Measurements from ENCODE around the gene CAMTA1. TPM values are rescaled to one million over a fixed set of nuclear protein-coding genes. Genes with fewer than 3 reads are reported as not detected.

The CAMTA1 gene
- polyA plus RNA-seq, 3 donors from 2014 or later, result 52.7 to 89.0 (median 71.0) TPM

DNA sequence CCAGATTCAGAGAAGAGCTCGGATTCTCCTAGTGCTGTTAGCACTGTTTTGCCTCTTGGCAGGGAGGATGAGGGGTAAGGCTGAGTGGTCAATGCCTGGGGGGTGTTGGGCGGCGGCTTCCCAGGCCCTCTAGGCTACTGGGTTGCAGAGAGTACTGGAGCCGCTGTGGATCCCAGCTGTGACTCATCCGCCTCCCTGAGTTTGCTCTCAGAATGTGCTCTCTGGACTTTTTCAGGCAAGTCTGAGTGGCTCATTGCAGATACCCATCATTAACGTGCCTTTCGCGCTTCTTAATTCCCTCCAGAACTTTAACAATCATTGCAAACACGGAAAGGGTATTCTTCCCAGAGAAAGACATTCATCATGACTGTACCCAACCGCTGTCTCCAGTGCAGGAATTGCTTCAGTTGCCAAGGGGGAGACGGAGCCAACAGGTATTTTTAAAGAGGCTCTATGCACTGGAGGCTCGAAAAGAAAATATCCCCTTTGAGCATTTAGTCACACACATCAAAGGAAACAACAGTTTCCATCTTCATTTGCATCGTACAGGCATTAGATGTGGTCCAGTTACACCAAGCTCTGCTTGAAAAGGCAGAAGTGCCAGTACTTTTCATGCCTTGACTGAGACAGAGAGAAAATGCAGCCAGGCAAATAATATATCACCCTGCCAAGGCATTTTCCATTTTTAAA, 14.4 kb upstream of the CAMTA1 start:
- Mint-ChIP-seq H3K4me1 (no peaks in the 10 kb centered on the region), H3K9me3 (no peaks in the 10 kb centered on the region), H3K36me3 (no peaks in the 10 kb centered on the region), H3K27me3 (ENCODE audit: low read depth in 3 of 3) (peaks cover 2 to 11% (median 3%) of the 10 kb centered on the region in 3 donors), H3K27ac (no peak overlapping the region), H3K4me3 (no peak overlapping the region)
- DNase-seq, result no peak

DNA sequence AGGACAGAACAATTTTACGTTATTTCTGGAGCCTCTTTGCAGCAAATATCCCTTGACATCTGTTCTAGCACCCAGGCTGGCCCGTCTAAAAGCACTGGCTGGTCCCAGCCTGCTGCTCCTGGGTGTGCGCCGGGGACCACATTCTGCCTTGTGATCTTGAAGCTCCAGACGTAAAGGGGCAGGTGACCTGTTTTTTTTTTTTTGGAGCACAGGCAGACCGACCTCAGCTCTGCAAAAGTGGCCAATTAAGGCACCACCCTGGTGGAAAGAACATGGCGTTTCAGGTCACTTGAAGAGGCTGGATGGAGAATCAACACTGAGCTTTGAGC, 13.8 kb upstream of the CAMTA1 start:
- no peak overlapping the region for H3K4me3 Mint-ChIP-seq
- peaks cover 2 to 15% (median 3%) of the 10 kb centered on the region in 3 donors for H3K27me3 Mint-ChIP-seq (ENCODE audit: low read depth in 3 of 3)
- no peaks in the 10 kb centered on the region for H3K4me1 Mint-ChIP-seq
- H3K27ac Mint-ChIP-seq, result no peak overlapping the region
- H3K9me3 Mint-ChIP-seq, result no peaks in the 10 kb centered on the region
- DNase-seq, result no peak
- H3K36me3 Mint-ChIP-seq, result no peaks in the 10 kb centered on the region

DNA sequence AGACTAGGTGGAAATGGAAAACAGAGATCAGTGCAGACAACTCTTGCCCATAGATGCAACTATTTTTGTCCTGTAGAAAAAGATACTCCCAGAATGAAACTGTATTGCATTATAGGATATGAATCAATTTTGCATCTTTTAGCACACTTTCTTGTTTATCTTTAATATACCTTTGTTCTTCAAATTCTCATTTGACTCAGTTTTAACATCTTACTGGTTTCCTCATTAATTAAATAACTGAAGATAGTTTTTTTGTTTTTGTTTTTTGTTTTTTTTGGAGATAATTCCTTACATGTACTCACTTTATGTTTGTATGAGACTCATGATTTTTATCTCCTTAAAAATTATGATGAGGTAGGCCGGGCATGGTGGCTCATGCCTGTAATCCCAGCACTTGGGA, 10.9 kb upstream of the CAMTA1 start:
- Mint-ChIP-seq H3K4me1 (no peaks in the 10 kb centered on the region), H3K9me3 (no peaks in the 10 kb centered on the region), H3K27me3 (ENCODE audit: low read depth in 3 of 3) (peaks cover 0 to 10% (median 6%) of the 10 kb centered on the region in 3 donors), H3K4me3 (no peak overlapping the region), H3K27ac (no peak overlapping the region), H3K36me3 (no peaks in the 10 kb centered on the region)
- no peak for DNase-seq

DNA sequence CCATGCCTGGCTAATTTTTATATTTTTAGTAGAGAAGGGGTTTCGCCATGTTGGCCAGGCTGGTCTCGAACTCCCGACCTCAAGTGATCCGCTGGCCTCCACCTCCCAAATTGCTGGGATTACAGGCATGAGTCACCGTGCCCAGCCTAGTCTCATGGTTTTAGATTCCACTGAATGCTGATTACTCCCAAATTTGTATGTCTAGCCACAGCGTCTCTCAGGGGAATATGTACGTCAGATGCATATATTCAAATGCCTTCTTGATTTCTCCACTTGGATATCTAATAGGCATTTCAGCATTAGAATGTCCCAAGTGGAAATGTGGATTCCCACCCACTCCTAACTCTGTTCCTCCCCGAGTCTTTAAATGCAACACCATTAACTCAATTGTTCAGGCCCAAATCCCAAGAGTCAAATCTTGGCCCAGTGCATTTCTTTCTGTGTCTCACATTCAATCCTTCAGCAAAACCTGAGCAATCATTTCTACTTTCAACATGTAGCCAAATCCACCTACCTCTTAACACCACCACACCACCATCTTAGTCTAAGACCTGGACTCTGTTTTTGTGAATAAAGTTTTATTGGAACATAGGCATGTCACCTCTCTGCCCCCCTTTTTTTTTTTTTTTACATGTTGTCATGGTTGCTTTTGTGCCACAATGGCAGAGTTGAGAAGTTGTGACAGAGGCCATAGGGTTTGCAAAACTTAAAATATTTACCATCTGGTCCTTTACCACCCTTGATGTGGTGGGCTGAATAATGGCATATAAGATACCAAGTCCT, 9.8 kb upstream of the CAMTA1 start:
- H3K27ac Mint-ChIP-seq, result no peak overlapping the region
- DNase-seq, result no peak
- H3K4me1 Mint-ChIP-seq, result no peaks in the 10 kb centered on the region
- H3K36me3 Mint-ChIP-seq, result no peaks in the 10 kb centered on the region
- H3K9me3 Mint-ChIP-seq, result no peaks in the 10 kb centered on the region
- H3K4me3 Mint-ChIP-seq, result no peak overlapping the region
- peaks cover 0 to 9% (median 6%) of the 10 kb centered on the region in 3 donors for H3K27me3 Mint-ChIP-seq (ENCODE audit: low read depth in 3 of 3)

DNA sequence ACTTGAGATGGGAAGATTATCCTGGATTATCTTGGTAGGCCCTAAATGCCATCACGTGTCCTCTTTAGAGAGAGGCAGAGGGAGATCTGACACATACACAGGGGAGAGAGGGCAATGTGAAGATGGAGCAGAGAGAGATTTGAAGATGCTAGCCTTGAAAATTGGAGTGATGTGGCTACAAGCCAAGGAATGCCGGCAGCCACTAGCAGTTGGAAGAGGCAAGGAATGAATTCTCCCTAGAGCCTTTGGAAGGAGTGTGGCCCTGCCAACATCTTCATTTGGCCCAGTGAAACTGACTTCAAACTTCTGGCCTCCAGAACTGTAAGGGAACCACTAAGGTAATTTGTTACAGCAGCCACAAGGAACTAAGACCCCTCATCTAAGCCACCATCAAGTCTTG, 8.9 kb upstream of the CAMTA1 start:
- peaks cover 0 to 6% (median 6%) of the 10 kb centered on the region in 3 donors for H3K27me3 Mint-ChIP-seq (ENCODE audit: low read depth in 3 of 3)
- DNase-seq, result no peak
- H3K4me1 Mint-ChIP-seq, result no peaks in the 10 kb centered on the region
- H3K9me3 Mint-ChIP-seq, result no peaks in the 10 kb centered on the region
- H3K27ac Mint-ChIP-seq, result no peak overlapping the region
- H3K4me3 Mint-ChIP-seq, result no peak overlapping the region
- H3K36me3 Mint-ChIP-seq, result no peaks in the 10 kb centered on the region

DNA sequence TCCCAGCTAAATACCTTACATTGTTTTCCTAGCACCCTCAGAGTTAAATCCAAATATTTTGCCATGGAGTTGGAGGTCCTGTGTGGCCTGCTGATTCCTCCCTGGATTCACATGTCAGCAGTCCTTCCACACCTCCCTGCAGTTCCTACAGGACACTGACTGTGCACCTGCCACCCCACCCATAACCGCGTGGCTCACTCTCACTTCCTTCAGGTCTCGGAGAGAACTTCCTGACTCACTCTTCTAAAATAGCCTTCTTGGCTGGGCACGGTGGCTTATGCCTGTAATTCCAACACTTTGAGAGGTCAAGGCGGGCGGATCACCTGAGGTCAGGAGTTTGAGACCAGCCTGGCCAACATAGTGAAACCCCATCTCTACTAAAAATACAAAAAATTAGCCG, 8.4 kb upstream of the CAMTA1 start:
- Mint-ChIP-seq H3K36me3 (no peaks in the 10 kb centered on the region), H3K27ac (no peak overlapping the region), H3K4me1 (no peaks in the 10 kb centered on the region), H3K4me3 (no peak overlapping the region), H3K9me3 (no peaks in the 10 kb centered on the region), H3K27me3 (ENCODE audit: low read depth in 3 of 3) (peaks cover 0 to 6% (median 6%) of the 10 kb centered on the region in 3 donors)
- no peak for DNase-seq

DNA sequence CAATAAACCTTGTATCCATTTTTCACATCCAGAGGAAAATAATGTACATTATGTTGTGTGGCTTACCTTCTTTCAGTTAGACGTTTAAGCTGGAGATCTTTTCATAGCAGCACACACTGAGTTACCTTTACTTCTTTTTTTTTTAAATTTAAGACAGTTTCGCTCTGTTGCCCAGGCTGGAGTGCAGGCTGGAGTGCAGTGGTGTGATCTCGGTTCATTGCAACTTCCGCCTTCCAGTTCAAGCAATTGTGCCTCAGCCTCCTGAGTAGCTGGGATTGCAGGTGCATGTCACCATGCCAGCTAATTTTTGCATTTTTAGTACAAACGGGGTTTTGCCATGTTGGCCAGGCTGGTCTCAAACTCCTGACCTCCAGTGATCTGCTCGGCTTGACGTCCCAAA, 7.4 kb upstream of the CAMTA1 start:
- no peaks in the 10 kb centered on the region for H3K4me1 Mint-ChIP-seq
- no peak overlapping the region for H3K27ac Mint-ChIP-seq
- H3K27me3 Mint-ChIP-seq (ENCODE audit: low read depth in 3 of 3), result peaks cover 0 to 6% (median 6%) of the 10 kb centered on the region in 3 donors
- no peaks in the 10 kb centered on the region for H3K36me3 Mint-ChIP-seq
- DNase-seq, result no peak
- H3K4me3 Mint-ChIP-seq, result no peak overlapping the region
- H3K9me3 Mint-ChIP-seq, result no peaks in the 10 kb centered on the region

DNA sequence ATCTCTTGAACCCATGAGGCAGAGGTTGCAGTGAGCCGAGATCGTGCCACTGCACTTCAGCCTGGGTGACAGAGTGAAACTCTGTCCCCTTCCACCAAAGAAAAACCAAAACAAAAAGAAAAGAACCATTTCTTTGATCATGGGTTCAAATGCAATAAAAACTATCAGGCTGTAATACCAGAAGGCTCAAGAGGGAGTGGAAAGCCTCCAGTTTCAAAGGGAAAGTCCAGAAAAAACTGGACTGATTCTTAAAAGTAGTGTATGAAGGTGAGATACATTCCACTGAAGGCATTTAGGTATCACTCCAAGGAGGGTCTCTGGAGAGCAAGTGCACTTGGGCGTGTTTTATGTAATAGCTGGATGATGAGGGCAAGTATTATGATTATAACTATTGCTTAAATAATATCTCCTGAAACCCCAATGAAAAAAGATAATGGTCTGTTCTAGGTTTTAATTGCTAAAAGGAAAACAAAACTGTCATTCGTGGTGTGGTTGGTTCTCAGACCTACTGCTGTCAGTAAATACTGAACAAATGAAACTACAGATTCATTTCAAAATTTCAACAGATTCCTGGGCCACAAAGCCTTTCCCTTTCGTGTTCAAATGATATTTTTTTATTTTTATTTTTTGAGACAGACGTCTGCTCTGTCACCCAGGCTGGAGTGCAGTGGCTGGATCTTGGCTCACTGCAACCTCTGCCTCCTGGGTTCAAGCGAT, 6.0 kb upstream of the CAMTA1 start:
- Mint-ChIP-seq H3K27ac (peak overlapping the region in 1 of 6 donors; percentile 35), H3K9me3 (no peaks in the 10 kb centered on the region), H3K36me3 (no peaks in the 10 kb centered on the region), H3K4me3 (no peak overlapping the region), H3K4me1 (peaks cover 6 to 8% of the 10 kb centered on the region in 2 donors), H3K27me3 (ENCODE audit: low read depth in 3 of 3) (peaks cover 1 to 6% (median 6%) of the 10 kb centered on the region in 3 donors)
- no peak for DNase-seq

DNA sequence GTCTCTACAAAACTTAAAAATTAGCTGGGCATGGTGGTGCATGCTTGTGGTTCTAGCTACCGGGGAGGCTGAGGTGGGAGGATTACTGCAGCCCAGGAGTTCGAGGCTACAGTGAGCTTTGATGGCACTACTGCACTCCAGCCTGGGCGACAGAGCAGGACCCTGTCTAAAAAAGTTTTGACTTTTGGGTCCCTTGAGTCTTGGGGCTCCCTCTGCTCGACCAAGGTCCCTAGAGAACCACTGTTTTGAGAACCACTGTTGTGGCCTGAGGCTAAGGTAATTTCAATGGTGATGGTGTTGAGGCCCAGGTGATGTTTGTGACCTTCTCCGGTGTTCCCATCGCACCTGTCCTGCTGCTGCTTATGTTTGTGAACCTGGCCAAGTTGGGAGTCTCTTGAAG, 3.1 kb upstream of the CAMTA1 start:
- no peak overlapping the region for H3K4me3 Mint-ChIP-seq
- H3K4me1 Mint-ChIP-seq, result peaks cover 17 to 20% of the 10 kb centered on the region in 2 donors
- H3K9me3 Mint-ChIP-seq, result no peaks in the 10 kb centered on the region
- H3K27ac Mint-ChIP-seq, result peak overlapping the region in 1 of 6 donors; percentile 21
- DNase-seq, result no peak
- H3K36me3 Mint-ChIP-seq, result no peaks in the 10 kb centered on the region
- H3K27me3 Mint-ChIP-seq (ENCODE audit: low read depth in 3 of 3), result peaks cover 10 to 26% (median 11%) of the 10 kb centered on the region in 3 donors

DNA sequence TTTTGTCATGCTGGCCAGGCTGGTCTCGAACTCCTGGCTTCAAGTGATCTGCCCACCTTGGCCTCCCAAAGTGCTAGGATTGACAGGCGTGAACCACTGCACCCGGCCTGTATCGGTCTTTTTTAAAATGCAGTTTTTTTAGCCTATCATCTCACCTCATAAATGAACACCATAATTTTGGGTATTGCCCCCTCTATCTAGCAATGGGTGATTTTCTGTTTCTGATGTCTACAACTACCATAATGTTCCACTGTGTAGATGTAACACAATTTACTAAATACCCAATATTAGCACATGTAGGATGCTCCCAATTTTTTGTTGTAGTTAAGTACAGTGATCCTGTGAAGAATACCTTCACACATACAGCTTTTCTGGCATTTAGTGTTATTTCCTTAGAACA, 2.0 kb upstream of the CAMTA1 start:
- peaks cover 24 to 28% of the 10 kb centered on the region in 2 donors for H3K4me1 Mint-ChIP-seq
- H3K4me3 Mint-ChIP-seq, result peak overlapping the region; percentile 82 to 90 (median 89)
- no peaks in the 10 kb centered on the region for H3K36me3 Mint-ChIP-seq
- peaks cover 10 to 24% (median 11%) of the 10 kb centered on the region in 3 donors for H3K27me3 Mint-ChIP-seq (ENCODE audit: low read depth in 3 of 3)
- no peak for DNase-seq
- H3K27ac Mint-ChIP-seq, result peak overlapping the region; percentile 83 to 91 (median 87)
- no peaks in the 10 kb centered on the region for H3K9me3 Mint-ChIP-seq

DNA sequence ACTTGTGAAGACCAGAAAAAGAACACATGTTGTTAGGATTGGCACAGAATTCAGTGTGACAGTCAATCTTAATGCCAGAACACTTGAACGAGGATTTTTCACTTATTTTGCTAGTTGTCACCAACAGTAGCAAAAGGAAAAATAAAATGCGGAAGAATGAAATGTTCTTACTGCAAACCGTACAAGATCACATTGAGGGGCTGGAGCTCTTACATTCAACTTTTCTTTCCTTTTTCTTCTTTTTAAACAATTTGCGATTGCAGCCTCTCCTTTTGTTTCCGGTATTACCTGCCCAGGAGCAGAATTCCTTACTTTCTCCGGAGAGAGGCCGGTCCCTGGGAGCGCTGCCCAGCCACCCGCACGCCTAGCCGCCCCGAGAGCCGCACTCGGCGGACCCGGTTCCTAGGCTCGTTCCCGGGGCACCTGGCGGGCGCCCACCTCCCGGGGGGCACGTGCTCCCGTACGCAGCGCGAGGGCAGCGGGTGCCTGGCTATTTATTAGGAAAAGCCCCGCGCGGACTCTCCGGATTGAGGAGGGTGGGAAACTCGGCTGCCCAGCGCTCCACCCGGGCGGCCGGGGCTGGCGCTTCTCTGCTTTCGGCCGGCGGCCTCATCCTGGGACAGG, 1.2 kb upstream of the CAMTA1 start:
- Mint-ChIP-seq H3K36me3 (no peaks in the 10 kb centered on the region), H3K4me1 (peaks cover 29 to 37% of the 10 kb centered on the region in 2 donors), H3K9me3 (no peaks in the 10 kb centered on the region), H3K27me3 (ENCODE audit: low read depth in 3 of 3) (peaks cover 10 to 24% (median 11%) of the 10 kb centered on the region in 3 donors), H3K27ac (peak overlapping the region; percentile 86 to 96 (median 90)), H3K4me3 (peak overlapping the region; percentile 82 to 90 (median 89))
- no peak for DNase-seq

DNA sequence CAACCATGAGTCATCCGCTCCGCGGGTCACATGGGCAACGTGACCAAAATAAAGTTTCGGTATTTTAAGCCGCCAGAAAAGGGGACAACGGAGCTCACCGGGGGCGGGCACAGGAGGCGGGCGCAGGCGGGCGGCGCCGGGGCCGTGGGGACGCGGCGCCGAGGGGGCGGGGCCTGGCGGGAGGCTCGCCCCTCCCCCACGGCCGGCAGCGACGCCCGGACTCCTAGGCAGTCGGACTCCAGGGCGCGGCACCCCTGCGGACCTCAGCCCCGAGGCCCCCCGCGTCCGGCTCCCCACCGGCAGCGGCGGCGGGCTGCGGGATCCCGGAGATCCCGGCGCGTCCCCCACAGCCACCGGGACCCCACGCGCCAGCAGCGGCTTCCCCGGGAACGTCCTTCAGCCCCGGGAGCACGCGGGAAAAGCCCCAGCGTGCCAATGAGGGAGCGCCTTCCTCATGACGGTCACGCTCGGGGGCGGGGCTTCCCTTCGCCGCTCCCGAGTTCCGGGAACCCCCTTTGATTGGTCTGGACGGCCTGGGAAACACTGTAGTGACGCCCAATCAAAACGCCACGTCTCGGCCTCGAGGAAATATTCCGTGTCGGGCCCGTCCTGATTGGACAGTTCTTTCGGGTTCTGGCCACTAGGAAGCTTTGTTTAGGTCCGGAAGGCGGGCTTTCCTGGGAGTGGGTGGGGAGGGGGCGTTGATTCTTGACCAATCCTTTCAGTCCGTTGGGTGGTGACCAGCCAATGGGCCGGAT, 515 bp upstream of the CAMTA1 start:
- Mint-ChIP-seq H3K36me3 (no peaks in the 10 kb centered on the region), H3K27me3 (ENCODE audit: low read depth in 3 of 3) (peaks cover 10 to 24% (median 11%) of the 10 kb centered on the region in 3 donors), H3K4me3 (peak overlapping the region; percentile 89 to 94 (median 91)), H3K4me1 (peaks cover 31 to 42% of the 10 kb centered on the region in 2 donors), H3K9me3 (no peaks in the 10 kb centered on the region), H3K27ac (peak overlapping the region; percentile 86 to 96 (median 92))
- peak; percentile 100 for DNase-seq

All from immature natural killer cell (primary cell).